Neural progenitor cell (in vitro differentiated cells): Measurements from ENCODE around the gene RHBDL2. TPM values are rescaled to one million over a fixed set of nuclear protein-coding genes. Genes with fewer than 3 reads are reported as not detected.
"Not testable (repeated sequence)": the region's sequence is repeated elsewhere in the genome, so short reads cannot be mapped to it uniquely, and the experiment has no call there.

Source experiments
- DNase-seq: peaks from one replicate; pipeline ENCODE4 v3.0.0-alpha.2; 2016; ENCODE audit warnings: low spot score
- H2AFZ ChIP-seq: fragments of 200-600 bp; sonication (generic); replicated peaks from 2 replicates; pipeline ENCODE4 v1.6.1; 2016; ENCODE audit warnings: antibody characterized with exemption
- H3F3A ChIP-seq: fragments of 200-600 bp; sonication (generic); 2 replicates; pipeline ENCODE4 v1.6.1; 2016; ENCODE audit warnings: antibody characterized with exemption, low read depth
- H3K27ac ChIP-seq: fragments of 200-600 bp; sonication (generic); 2 replicates; pipeline ENCODE4 v1.5.1; 2016; ENCODE audit warnings: mild to moderate bottlenecking
- H3K27me3 ChIP-seq: fragments of 200-600 bp; sonication (generic); 2 replicates; pipeline ENCODE4 v1.6.1; 2016; ENCODE audit warnings: mild to moderate bottlenecking, moderate library complexity
- H3K36me3 ChIP-seq: fragments of 200-600 bp; sonication (generic); 2 replicates; pipeline ENCODE4 v1.5.1; 2016
- H3K4me1 ChIP-seq: fragments of 200-600 bp; sonication (generic); 2 replicates; pipeline ENCODE4 v1.6.1; 2016; ENCODE audit warnings: mixed run types
- H3K4me2 ChIP-seq: fragments of 200-600 bp; sonication (generic); 2 replicates; pipeline ENCODE4 v1.6.1; 2016
- H3K4me3 ChIP-seq: fragments of 200-600 bp; sonication (generic); 2 replicates; pipeline ENCODE4 v1.5.1; 2016
- H3K79me2 ChIP-seq: fragments of 200-600 bp; sonication (generic); 2 replicates; pipeline ENCODE4 v1.6.1; 2016; ENCODE audit warnings: low read depth
- H3K9ac ChIP-seq: fragments of 200-600 bp; sonication (generic); 2 replicates; pipeline ENCODE4 v1.6.1; 2016
- H3K9me3 ChIP-seq: fragments of 200-600 bp; sonication (generic); 2 replicates; pipeline ENCODE4 v1.5.1; 2016; ENCODE audit warnings: low read depth
- H4K20me1 ChIP-seq: fragments of 200-600 bp; sonication (generic); 2 replicates; pipeline ENCODE4 v1.6.1; 2016; ENCODE audit warnings: low read depth
- H3K27ac Mint-ChIP-seq: 3 replicates; pipeline ENCODE4 v1.8.0; 2021; ENCODE audit warnings: mixed read lengths
- H3K27me3 Mint-ChIP-seq: 2 replicates; pipeline ENCODE4 v1.8.0; 2022; ENCODE audit warnings: low read depth, mild to moderate bottlenecking, inconsistent platforms, moderate library complexity, mixed read lengths; ENCODE audit not compliant: insufficient read depth
- H3K36me3 Mint-ChIP-seq: 3 replicates; pipeline ENCODE4 v1.8.0; 2021; ENCODE audit warnings: mixed read lengths
- H3K4me1 Mint-ChIP-seq: 3 replicates; pipeline ENCODE4 v1.8.0; 2021; ENCODE audit warnings: mixed read lengths
- H3K4me3 Mint-ChIP-seq: 3 replicates; pipeline ENCODE4 v1.8.0; 2021; ENCODE audit warnings: mild to moderate bottlenecking, moderate library complexity, mixed read lengths
- H3K9me3 Mint-ChIP-seq: 3 replicates; pipeline ENCODE4 v1.8.0; 2020; ENCODE audit warnings: mixed read lengths
- CTCF ChIP-seq: fragments of 200-600 bp; sonication (generic); IDR thresholded peaks from 2 replicates; pipeline ENCODE4 v1.5.1; 2017; ENCODE audit warnings: antibody characterized with exemption, mild to moderate bottlenecking
- EZH2 ChIP-seq: fragments of 200-600 bp; sonication (generic); IDR thresholded peaks from 2 replicates; pipeline ENCODE4 v1.6.1; 2017; ENCODE audit warnings: antibody characterized with exemption, mild to moderate bottlenecking, moderate library complexity
- EZH2phosphoT487 ChIP-seq: fragments of 200-600 bp; sonication (generic); IDR thresholded peaks from 2 replicates; pipeline ENCODE4 v1.6.1; 2017; ENCODE audit warnings: antibody characterized with exemption
- total RNA-seq: library from RNA; depleted of rRNA; stranded (reverse); fragments of >200 nt; gene quantifications from 2 replicates; pipeline ENCODE4 v1.2.3, GENCODE V29; 2015; ENCODE audit warnings: low replicate concordance

RHBDL2 gene
- total RNA-seq, 1 donor from 2014 or later: not detected

- H2AFZ ChIP-seq: no peak overlapping the region
- Mint-ChIP-seq H3K9me3 (peaks cover 8% of the 10 kb centered on the region), H3K27ac (no peak overlapping the region), H3K36me3 (peaks cover 2% of the 10 kb centered on the region), H3K27me3 (peaks cover 7% of the 10 kb centered on the region), H3K4me3 (no peak overlapping the region), H3K4me1 (peaks cover 3% of the 10 kb centered on the region)
- no peak overlapping the region for H3K4me3 ChIP-seq
- TF ChIP-seq EZH2phosphoT487: no peak
- TF ChIP-seq EZH2: no peak
- TF ChIP-seq CTCF: no peak
- H4K20me1 ChIP-seq: no peaks in the 10 kb centered on the region
- H3K9ac ChIP-seq: no peak overlapping the region
- H3K27me3 ChIP-seq: no peaks in the 10 kb centered on the region
- peaks cover 6% of the 10 kb centered on the region for H3K9me3 ChIP-seq
- H3K27ac ChIP-seq: no peak overlapping the region
- no peak for DNase-seq
- no peaks in the 10 kb centered on the region for H3F3A ChIP-seq
- H3K79me2 ChIP-seq: no peaks in the 10 kb centered on the region
- H3K4me2 ChIP-seq: no peak overlapping the region
- H3K36me3 ChIP-seq: no peaks in the 10 kb centered on the region
- H3K4me1 ChIP-seq: peaks cover 5% of the 10 kb centered on the region
Observed at GRCh38 chr1:38973659-38974437, 32.2 kb upstream of the RHBDL2 start.

- H3K9me3 Mint-ChIP-seq, H3K4me2 ChIP-seq, H3K4me1 Mint-ChIP-seq, H3K4me3 ChIP-seq, H3K4me1 ChIP-seq, H3K27ac ChIP-seq, H3K27me3 Mint-ChIP-seq, H3K27me3 ChIP-seq, H2AFZ ChIP-seq, H3K9ac ChIP-seq, H3K9me3 ChIP-seq, H3F3A ChIP-seq, H4K20me1 ChIP-seq, H3K79me2 ChIP-seq, H3K27ac Mint-ChIP-seq, H3K36me3 ChIP-seq, H3K36me3 Mint-ChIP-seq, H3K4me3 Mint-ChIP-seq, DNase-seq: not testable (repeated sequence)
Observed at GRCh38 chr1:38973145-38973544, 31.5 kb upstream of the RHBDL2 start.

GRCh38 chr1:38964140-38964548 lies 22.5 kb upstream of the RHBDL2 start:
- Histone ChIP-seq H3K4me1 (peaks cover 5% of the 10 kb centered on the region), H3K9ac (no peak overlapping the region)
- H3K27ac Mint-ChIP-seq: no peak overlapping the region

More at GRCh38 chr1:38964140-38964548, 22.5 kb upstream of the RHBDL2 start:
- Mint-ChIP-seq H3K27me3 (peaks cover 8% of the 10 kb centered on the region), H3K4me3 (no peak overlapping the region), H3K4me1 (peaks cover 5% of the 10 kb centered on the region), H3K9me3 (no peaks in the 10 kb centered on the region), H3K36me3 (no peaks in the 10 kb centered on the region)
- TF ChIP-seq CTCF (peak; percentile 35), EZH2 (no peak), EZH2phosphoT487 (no peak)
- DNase-seq: no peak
- Histone ChIP-seq H3K79me2 (no peaks in the 10 kb centered on the region), H3K27me3 (no peaks in the 10 kb centered on the region), H3K27ac (no peak overlapping the region), H3K4me3 (no peak overlapping the region), H3K4me2 (no peak overlapping the region), H2AFZ (no peak overlapping the region), H4K20me1 (no peaks in the 10 kb centered on the region), H3K36me3 (no peaks in the 10 kb centered on the region), H3K9me3 (no peaks in the 10 kb centered on the region), H3F3A (no peaks in the 10 kb centered on the region)
